GM23338 (cell line): ENCODE results near the gene NECAP2. TPM values are rescaled to one million over a fixed set of nuclear protein-coding genes. Genes with fewer than 3 reads are reported as not detected.

Experiments
- ATAC-seq: fragments of 200-7000 bp; cut with Tn5 transposase; 3 replicates; pipeline ENCODE4 v1.9.1; 2020
- DNase-seq: peaks from one replicate; pipeline ENCODE4 v3.0.0-alpha.2; 2015; ENCODE audit warnings: low spot score
- H2AFZ ChIP-seq: fragments of 200-600 bp; sonication (generic); 2 replicates; pipeline ENCODE4 v1.8.0; 2016; ENCODE audit warnings: antibody characterized with exemption, mild to moderate bottlenecking, moderate library complexity
- H3F3A ChIP-seq: fragments of 200-600 bp; sonication (generic); replicated peaks from 2 replicates; pipeline ENCODE4 v1.8.0; 2017; ENCODE audit warnings: antibody characterized with exemption, mixed run types, low read depth
- H3K27ac ChIP-seq: fragments of 200-600 bp; sonication (generic); 2 replicates; pipeline ENCODE4 v1.6.1; 2016; ENCODE audit warnings: low read depth
- H3K27me3 ChIP-seq: fragments of 200-600 bp; sonication (generic); 2 replicates; pipeline ENCODE4 v1.8.0; 2016; ENCODE audit warnings: mild to moderate bottlenecking, mixed run types, moderate library complexity; ENCODE audit not compliant: insufficient read depth
- H3K36me3 ChIP-seq: fragments of 200-600 bp; sonication (generic); 2 replicates; pipeline ENCODE4 v1.8.0; 2016; ENCODE audit warnings: mild to moderate bottlenecking; ENCODE audit not compliant: insufficient read depth
- H3K4me1 ChIP-seq: fragments of 200-600 bp; sonication (generic); 2 replicates; pipeline ENCODE4 v1.8.0; 2016; ENCODE audit warnings: mild to moderate bottlenecking, moderate library complexity; ENCODE audit not compliant: insufficient read depth
- H3K4me2 ChIP-seq: fragments of 200-600 bp; sonication (generic); 2 replicates; pipeline ENCODE4 v1.7.1; 2017; ENCODE audit warnings: mixed run types
- H3K4me3 ChIP-seq: fragments of 200-600 bp; sonication (generic); 2 replicates; pipeline ENCODE4 v1.6.1; 2016; ENCODE audit warnings: mixed run types
- H3K79me2 ChIP-seq: fragments of 200-600 bp; sonication (generic); replicated peaks from 2 replicates; pipeline ENCODE4 v1.8.0; 2017; ENCODE audit warnings: mild to moderate bottlenecking; ENCODE audit not compliant: insufficient read depth
- H3K9me2 ChIP-seq: fragments of 200-600 bp; sonication (generic); 2 replicates; pipeline ENCODE4 v1.8.0; 2017; ENCODE audit not compliant: insufficient read depth
- H4K20me1 ChIP-seq: fragments of 200-600 bp; sonication (generic); replicated peaks from 2 replicates; pipeline ENCODE4 v1.8.0; 2017; ENCODE audit warnings: mild to moderate bottlenecking; ENCODE audit not compliant: insufficient read depth
- H3K27ac Mint-ChIP-seq: 2 replicates; pipeline ENCODE4 v1.8.0; 2020; ENCODE audit warnings: inconsistent platforms, mild to moderate bottlenecking, moderate library complexity, mixed read lengths
- H3K27me3 Mint-ChIP-seq: 3 replicates; pipeline ENCODE4 v1.8.0; 2022; ENCODE audit warnings: low read depth, mild to moderate bottlenecking, moderate library complexity, mixed read lengths, inconsistent platforms; ENCODE audit not compliant: insufficient read depth, poor library complexity
- H3K36me3 Mint-ChIP-seq: 3 replicates; pipeline ENCODE4 v1.8.0; 2021; ENCODE audit warnings: low read depth, mild to moderate bottlenecking, inconsistent platforms, moderate library complexity, mixed read lengths
- H3K4me1 Mint-ChIP-seq: 3 replicates; pipeline ENCODE4 v1.8.0; 2020; ENCODE audit warnings: mild to moderate bottlenecking, inconsistent platforms, mixed read lengths
- H3K4me3 Mint-ChIP-seq: 3 replicates; pipeline ENCODE4 v1.8.0; 2021; ENCODE audit warnings: moderate library complexity, mild to moderate bottlenecking, inconsistent platforms, mixed read lengths
- H3K9me3 Mint-ChIP-seq: 3 replicates; pipeline ENCODE4 v1.8.0; 2020; ENCODE audit warnings: moderate library complexity, mild to moderate bottlenecking, inconsistent platforms, mixed read lengths
- CREB1 ChIP-seq: fragments of 250-450 bp; sonication (Bioruptor Pico); IDR thresholded peaks from 2 replicates; pipeline ENCODE4 v1.5.0; 2020; ENCODE audit warnings: low read depth, mild to moderate bottlenecking, moderate library complexity
- EZH2 ChIP-seq: fragments of 200-600 bp; sonication (generic); IDR thresholded peaks from one replicate; pipeline ENCODE4 v1.8.0; 2017; ENCODE audit warnings: antibody characterized with exemption, mild to moderate bottlenecking, low read depth; ENCODE audit not compliant: unreplicated experiment
- JUNB ChIP-seq: IDR thresholded peaks from one replicate; pipeline ENCODE4 v1.6.1; 2016; ENCODE audit warnings: antibody characterized with exemption; ENCODE audit not compliant: unreplicated experiment
- NANOG ChIP-seq: IDR thresholded peaks from 2 replicates; pipeline ENCODE4 v1.6.1; 2016; ENCODE audit warnings: antibody characterized with exemption, borderline replicate concordance
- REST ChIP-seq: IDR thresholded peaks from one replicate; pipeline ENCODE4 v1.6.1; 2018; ENCODE audit warnings: antibody characterized with exemption; ENCODE audit not compliant: unreplicated experiment
- STAT1 ChIP-seq: IDR thresholded peaks from one replicate; pipeline ENCODE4 v1.6.1; 2016; ENCODE audit warnings: antibody characterized with exemption; ENCODE audit not compliant: unreplicated experiment
- ZNF331 ChIP-seq: fragments of 250-450 bp; sonication (Bioruptor Pico); IDR thresholded peaks from 2 replicates; pipeline ENCODE4 v1.5.0; 2020; ENCODE audit warnings: low read depth, mild to moderate bottlenecking, moderate library complexity
- polyA plus RNA-seq: library from polyadenylated mRNA; unstranded; fragments of >200 nt; fragmentation: Nextera tagmentation; extraction: Ambion mirVana; gene quantifications from 2 replicates; pipeline ENCODE4 v1.2.1, GENCODE V29; 2016
- total RNA-seq: library from RNA; depleted of rRNA; stranded (reverse); fragments of >200 nt; shearing (Covaris generic); gene quantifications from 2 replicates; pipeline ENCODE4 v1.2.3, GENCODE V29; 2014
- TF ChIP-seq, protein P1 (sequence below), 2 experiments: fragments of 200-600 bp in 1 of 2; sonication (generic) in 1 of 2; conservative IDR thresholded peaks; 2 replicates each; pipeline versions ENCODE4 v1.5.1 to v1.6.1; 2016 to 2017; ENCODE audit warnings: antibody characterized with exemption in 2 of 2, low read depth in 2 of 2, mild to moderate bottlenecking in 2 of 2, moderate library complexity in 1 of 2
- TF ChIP-seq, protein P2 (sequence below): fragments of 250-450 bp; sonication (Bioruptor Pico); IDR thresholded peaks from 2 replicates; pipeline ENCODE4 v1.5.0; 2020; ENCODE audit warnings: mild to moderate bottlenecking, moderate library complexity

NECAP2 gene
- total and polyA plus RNA-seq, 2 experiments from 2014 or later: 20.2 to 28.9 TPM

GRCh38 chr1:16422041-16422440, 18.5 kb upstream of the NECAP2 start (continued):
- TF ChIP-seq, protein P1, sequence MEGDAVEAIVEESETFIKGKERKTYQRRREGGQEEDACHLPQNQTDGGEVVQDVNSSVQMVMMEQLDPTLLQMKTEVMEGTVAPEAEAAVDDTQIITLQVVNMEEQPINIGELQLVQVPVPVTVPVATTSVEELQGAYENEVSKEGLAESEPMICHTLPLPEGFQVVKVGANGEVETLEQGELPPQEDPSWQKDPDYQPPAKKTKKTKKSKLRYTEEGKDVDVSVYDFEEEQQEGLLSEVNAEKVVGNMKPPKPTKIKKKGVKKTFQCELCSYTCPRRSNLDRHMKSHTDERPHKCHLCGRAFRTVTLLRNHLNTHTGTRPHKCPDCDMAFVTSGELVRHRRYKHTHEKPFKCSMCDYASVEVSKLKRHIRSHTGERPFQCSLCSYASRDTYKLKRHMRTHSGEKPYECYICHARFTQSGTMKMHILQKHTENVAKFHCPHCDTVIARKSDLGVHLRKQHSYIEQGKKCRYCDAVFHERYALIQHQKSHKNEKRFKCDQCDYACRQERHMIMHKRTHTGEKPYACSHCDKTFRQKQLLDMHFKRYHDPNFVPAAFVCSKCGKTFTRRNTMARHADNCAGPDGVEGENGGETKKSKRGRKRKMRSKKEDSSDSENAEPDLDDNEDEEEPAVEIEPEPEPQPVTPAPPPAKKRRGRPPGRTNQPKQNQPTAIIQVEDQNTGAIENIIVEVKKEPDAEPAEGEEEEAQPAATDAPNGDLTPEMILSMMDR (conservative IDR thresholded peaks at IDR 0.05; ENCODE audit: low read depth in 2 of 2): no peak
- TF ChIP-seq EZH2: no peak

GRCh38 chr1:16425125-16426025, 15.1 kb upstream of the NECAP2 start:
- no peaks in the 10 kb centered on the region for H3K9me2 ChIP-seq
- H3K79me2 ChIP-seq: no peaks in the 10 kb centered on the region
- no peaks in the 10 kb centered on the region for H3K36me3 Mint-ChIP-seq
- no peaks in the 10 kb centered on the region for H3K36me3 ChIP-seq
- no peaks in the 10 kb centered on the region for H4K20me1 ChIP-seq
- ATAC-seq: no peak
- H3K27ac ChIP-seq: no peak overlapping the region
- H3K4me3 Mint-ChIP-seq: no peak overlapping the region
- H3K4me1 ChIP-seq: no peaks in the 10 kb centered on the region; the same call in 1 of the 2 replicates
- no peak overlapping the region for H2AFZ ChIP-seq
- no peaks in the 10 kb centered on the region for H3K9me3 Mint-ChIP-seq
- H3K4me2 ChIP-seq: no peak overlapping the region
- DNase-seq: no peak
- H3K4me3 ChIP-seq: no peak overlapping the region
- peaks cover 6% of the 10 kb centered on the region for H3K4me1 Mint-ChIP-seq
- H3K27me3 ChIP-seq: no peaks in the 10 kb centered on the region
- peaks cover 8% of the 10 kb centered on the region for H3K27me3 Mint-ChIP-seq
- no peak overlapping the region for H3K27ac Mint-ChIP-seq
- H3F3A ChIP-seq: no peaks in the 10 kb centered on the region
- TF ChIP-seq, protein P1 (conservative IDR thresholded peaks at IDR 0.05; ENCODE audit: low read depth in 2 of 2): no peak
- TF ChIP-seq STAT1 (no peak), REST (no peak), JUNB (no peak), NANOG (no peak), ZNF331 (no peak), CREB1 (CRISPR knock-in tag) (no peak), EZH2 (no peak)
- TF ChIP-seq, protein P2, sequence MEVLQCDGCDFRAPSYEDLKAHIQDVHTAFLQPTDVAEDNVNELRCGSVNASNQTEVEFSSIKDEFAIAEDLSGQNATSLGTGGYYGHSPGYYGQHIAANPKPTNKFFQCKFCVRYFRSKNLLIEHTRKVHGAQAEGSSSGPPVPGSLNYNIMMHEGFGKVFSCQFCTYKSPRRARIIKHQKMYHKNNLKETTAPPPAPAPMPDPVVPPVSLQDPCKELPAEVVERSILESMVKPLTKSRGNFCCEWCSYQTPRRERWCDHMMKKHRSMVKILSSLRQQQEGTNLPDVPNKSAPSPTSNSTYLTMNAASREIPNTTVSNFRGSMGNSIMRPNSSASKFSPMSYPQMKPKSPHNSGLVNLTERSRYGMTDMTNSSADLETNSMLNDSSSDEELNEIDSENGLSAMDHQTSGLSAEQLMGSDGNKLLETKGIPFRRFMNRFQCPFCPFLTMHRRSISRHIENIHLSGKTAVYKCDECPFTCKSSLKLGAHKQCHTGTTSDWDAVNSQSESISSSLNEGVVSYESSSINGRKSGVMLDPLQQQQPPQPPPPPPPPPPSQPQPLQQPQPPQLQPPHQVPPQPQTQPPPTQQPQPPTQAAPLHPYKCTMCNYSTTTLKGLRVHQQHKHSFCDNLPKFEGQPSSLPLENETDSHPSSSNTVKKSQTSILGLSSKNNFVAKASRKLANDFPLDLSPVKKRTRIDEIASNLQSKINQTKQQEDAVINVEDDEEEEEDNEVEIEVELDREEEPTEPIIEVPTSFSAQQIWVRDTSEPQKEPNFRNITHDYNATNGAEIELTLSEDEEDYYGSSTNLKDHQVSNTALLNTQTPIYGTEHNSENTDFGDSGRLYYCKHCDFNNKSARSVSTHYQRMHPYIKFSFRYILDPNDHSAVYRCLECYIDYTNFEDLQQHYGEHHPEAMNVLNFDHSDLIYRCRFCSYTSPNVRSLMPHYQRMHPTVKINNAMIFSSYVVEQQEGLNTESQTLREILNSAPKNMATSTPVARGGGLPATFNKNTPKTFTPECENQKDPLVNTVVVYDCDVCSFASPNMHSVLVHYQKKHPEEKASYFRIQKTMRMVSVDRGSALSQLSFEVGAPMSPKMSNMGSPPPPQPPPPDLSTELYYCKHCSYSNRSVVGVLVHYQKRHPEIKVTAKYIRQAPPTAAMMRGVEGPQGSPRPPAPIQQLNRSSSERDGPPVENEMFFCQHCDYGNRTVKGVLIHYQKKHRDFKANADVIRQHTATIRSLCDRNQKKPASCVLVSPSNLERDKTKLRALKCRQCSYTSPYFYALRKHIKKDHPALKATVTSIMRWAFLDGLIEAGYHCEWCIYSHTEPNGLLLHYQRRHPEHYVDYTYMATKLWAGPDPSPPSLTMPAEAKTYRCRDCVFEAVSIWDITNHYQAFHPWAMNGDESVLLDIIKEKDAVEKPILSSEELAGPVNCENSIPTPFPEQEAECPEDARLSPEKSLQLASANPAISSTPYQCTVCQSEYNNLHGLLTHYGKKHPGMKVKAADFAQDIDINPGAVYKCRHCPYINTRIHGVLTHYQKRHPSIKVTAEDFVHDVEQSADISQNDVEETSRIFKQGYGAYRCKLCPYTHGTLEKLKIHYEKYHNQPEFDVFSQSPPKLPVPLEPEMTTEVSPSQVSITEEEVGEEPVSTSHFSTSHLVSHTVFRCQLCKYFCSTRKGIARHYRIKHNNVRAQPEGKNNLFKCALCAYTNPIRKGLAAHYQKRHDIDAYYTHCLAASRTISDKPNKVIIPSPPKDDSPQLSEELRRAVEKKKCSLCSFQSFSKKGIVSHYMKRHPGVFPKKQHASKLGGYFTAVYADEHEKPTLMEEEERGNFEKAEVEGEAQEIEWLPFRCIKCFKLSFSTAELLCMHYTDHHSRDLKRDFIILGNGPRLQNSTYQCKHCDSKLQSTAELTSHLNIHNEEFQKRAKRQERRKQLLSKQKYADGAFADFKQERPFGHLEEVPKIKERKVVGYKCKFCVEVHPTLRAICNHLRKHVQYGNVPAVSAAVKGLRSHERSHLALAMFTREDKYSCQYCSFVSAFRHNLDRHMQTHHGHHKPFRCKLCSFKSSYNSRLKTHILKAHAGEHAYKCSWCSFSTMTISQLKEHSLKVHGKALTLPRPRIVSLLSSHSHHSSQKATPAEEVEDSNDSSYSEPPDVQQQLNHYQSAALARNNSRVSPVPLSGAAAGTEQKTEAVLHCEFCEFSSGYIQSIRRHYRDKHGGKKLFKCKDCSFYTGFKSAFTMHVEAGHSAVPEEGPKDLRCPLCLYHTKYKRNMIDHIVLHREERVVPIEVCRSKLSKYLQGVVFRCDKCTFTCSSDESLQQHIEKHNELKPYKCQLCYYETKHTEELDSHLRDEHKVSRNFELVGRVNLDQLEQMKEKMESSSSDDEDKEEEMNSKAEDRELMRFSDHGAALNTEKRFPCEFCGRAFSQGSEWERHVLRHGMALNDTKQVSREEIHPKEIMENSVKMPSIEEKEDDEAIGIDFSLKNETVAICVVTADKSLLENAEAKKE (CRISPR knock-in tag): no peak
